Neural cell (in vitro differentiated cells): ENCODE measurements around the gene GRID1. TPM values are rescaled to one million over a fixed set of nuclear protein-coding genes. Genes with fewer than 3 reads are reported as not detected.

Experiments
- H2AFZ ChIP-seq: fragments of 200-600, 300-800 bp; sonication (generic), shearing (Covaris generic); 2 replicates; pipeline ENCODE4 v1.6.0; 2014; ENCODE audit warnings: low read depth, mild to moderate bottlenecking, antibody characterized with exemption, low read length, moderate library complexity
- H3F3A ChIP-seq: fragments of 200-600 bp; shearing (Covaris generic); 2 replicates; pipeline ENCODE4 v1.6.1; 2016; ENCODE audit warnings: mild to moderate bottlenecking, moderate library complexity, mixed read lengths, antibody characterized with exemption, low read length; ENCODE audit not compliant: insufficient read depth, poor library complexity, severe bottlenecking
- H3K27ac ChIP-seq: fragments of 200-600, 300-800 bp; sonication (generic), shearing (Covaris generic); 2 replicates; pipeline ENCODE4 v1.5.1; 2014; ENCODE audit warnings: mild to moderate bottlenecking, low read length, moderate library complexity
- H3K27me3 ChIP-seq: fragments of 300-800, 200-600 bp; sonication (generic), shearing (Covaris generic); 2 replicates; pipeline ENCODE4 v1.6.0; 2014; ENCODE audit warnings: mild to moderate bottlenecking, low read depth, low read length, moderate library complexity; ENCODE audit not compliant: insufficient read depth
- H3K36me3 ChIP-seq: fragments of 300-800, 200-600 bp; sonication (generic), shearing (Covaris generic); 2 replicates; pipeline ENCODE4 v1.5.1; 2014; ENCODE audit warnings: mild to moderate bottlenecking, antibody characterized with exemption, low read length, moderate library complexity; ENCODE audit not compliant: insufficient read depth
- H3K4me2 ChIP-seq: fragments of 300-800, 200-600 bp; sonication (generic), shearing (Covaris generic); 2 replicates; pipeline ENCODE4 v1.6.0; 2014; ENCODE audit warnings: mild to moderate bottlenecking, low read length
- H3K4me3 ChIP-seq: fragments of 300-800, 200-600 bp; sonication (generic), shearing (Covaris generic); 2 replicates; pipeline ENCODE4 v1.5.1; 2014; ENCODE audit warnings: mild to moderate bottlenecking, low read length, moderate library complexity
- H3K79me2 ChIP-seq: fragments of 200-600 bp; shearing (Covaris generic); replicated peaks from 2 replicates; pipeline ENCODE4 v1.6.0; 2014; ENCODE audit warnings: mild to moderate bottlenecking, low read length, moderate library complexity; ENCODE audit not compliant: insufficient read depth
- H3K9ac ChIP-seq: fragments of 300-800, 200-600 bp; sonication (generic), shearing (Covaris generic); 2 replicates; pipeline ENCODE4 v1.6.1; 2016; ENCODE audit warnings: mild to moderate bottlenecking, low read length, mixed read lengths
- H3K9me2 ChIP-seq: fragments of 200-600 bp; shearing (Covaris generic); 2 replicates; pipeline ENCODE4 v1.6.1; 2016; ENCODE audit warnings: mild to moderate bottlenecking, low read length, mixed read lengths; ENCODE audit not compliant: insufficient read depth
- H3K9me3 ChIP-seq: fragments of 200-600, 300-800 bp; sonication (generic), shearing (Covaris generic); 2 replicates; pipeline ENCODE4 v1.6.1; 2016; ENCODE audit warnings: mild to moderate bottlenecking, mixed run types, low read length, moderate library complexity, mixed read lengths
- H4K20me1 ChIP-seq: fragments of 200-600 bp; shearing (Covaris generic); 2 replicates; pipeline ENCODE4 v1.6.1; 2016; ENCODE audit warnings: mild to moderate bottlenecking, mixed run types; ENCODE audit not compliant: insufficient read depth
- CTCF ChIP-seq: fragments of 450-650 bp; IDR thresholded peaks from 2 replicates; pipeline ENCODE4 v1.5.1; 2014; ENCODE audit warnings: antibody characterized with exemption, mild to moderate bottlenecking, moderate library complexity; ENCODE audit not compliant: poor library complexity, severe bottlenecking
- EP300 ChIP-seq: fragments of 450-650 bp; conservative IDR thresholded peaks from 2 replicates; pipeline ENCODE4 v1.6.1; 2014; ENCODE audit warnings: antibody characterized with exemption, mild to moderate bottlenecking, moderate library complexity; ENCODE audit not compliant: poor library complexity, severe bottlenecking
- EZH2 ChIP-seq: fragments of 200-600, 300-800 bp; shearing (Covaris generic), sonication (generic); IDR thresholded peaks from 2 replicates; pipeline ENCODE4 v1.6.1; 2014; ENCODE audit warnings: antibody characterized with exemption, low read length, borderline replicate concordance, mild to moderate bottlenecking; ENCODE audit not compliant: insufficient read depth, poor library complexity, severe bottlenecking
- MXI1 ChIP-seq: fragments of 450-650 bp; conservative IDR thresholded peaks from 2 replicates; pipeline ENCODE4 v1.6.1; 2014; ENCODE audit warnings: antibody characterized with exemption, mild to moderate bottlenecking; ENCODE audit not compliant: poor library complexity, severe bottlenecking
- POLR2AphosphoS5 ChIP-seq: IDR thresholded peaks from 2 replicates; pipeline ENCODE4 v1.6.1; 2012
- RAD21 ChIP-seq: fragments of 450-650 bp; conservative IDR thresholded peaks from 2 replicates; pipeline ENCODE4 v1.6.1; 2014; ENCODE audit warnings: antibody characterized with exemption, mild to moderate bottlenecking, moderate library complexity
- REST ChIP-seq: IDR thresholded peaks from 2 replicates; pipeline ENCODE4 v1.6.1; 2012; ENCODE audit warnings: borderline replicate concordance
- SMC3 ChIP-seq: fragments of 450-650 bp; conservative IDR thresholded peaks from 2 replicates; pipeline ENCODE4 v1.6.1; 2014; ENCODE audit warnings: antibody characterized with exemption, mild to moderate bottlenecking, moderate library complexity; ENCODE audit not compliant: poor library complexity
- TAF1 ChIP-seq: IDR thresholded peaks from 2 replicates; pipeline ENCODE4 v1.6.1; 2012; ENCODE audit warnings: low read depth
- polyA plus RNA-seq: library from polyadenylated mRNA; depleted of rRNA; stranded (reverse); fragments of >200 nt; gene quantifications from 2 replicates; pipeline ENCODE4 v1.2.3, GENCODE V29; 2014

The GRID1 gene
- polyA plus RNA-seq, 1 donor from 2014 or later = 7.3 TPM

- Histone ChIP-seq H3K9me2 (no peaks in the 10 kb centered on the region), H2AFZ (no peak overlapping the region), H3K9me3 (peaks cover 5% of the 10 kb centered on the region), H3F3A (no peaks in the 10 kb centered on the region), H4K20me1 (no peaks in the 10 kb centered on the region), H3K79me2 (no peaks in the 10 kb centered on the region), H3K27ac (no peak overlapping the region), H3K27me3 (no peaks in the 10 kb centered on the region), H3K4me2 (no peak overlapping the region), H3K9ac (no peak overlapping the region), H3K36me3 (no peaks in the 10 kb centered on the region), H3K4me3 (no peak overlapping the region)
- TF ChIP-seq RAD21 (no peak), CTCF (no peak), MXI1 (no peak), POLR2AphosphoS5 (no peak), TAF1 (no peak), REST (no peak), EP300 (no peak), EZH2 (no peak), SMC3 (no peak)
Measured at GRCh38 chr10:86135191-86135590, 231.4 kb downstream of the GRID1 start.

- H2AFZ ChIP-seq = no peak overlapping the region
- H3K4me2 ChIP-seq = no peak overlapping the region
- no peak overlapping the region for H3K4me3 ChIP-seq
- H3K36me3 ChIP-seq = no peaks in the 10 kb centered on the region
- no peak overlapping the region for H3K9ac ChIP-seq
- no peak overlapping the region for H3K27ac ChIP-seq
- H3K9me3 ChIP-seq = peaks cover 10% of the 10 kb centered on the region
- H3F3A ChIP-seq = no peaks in the 10 kb centered on the region
- H3K79me2 ChIP-seq = no peaks in the 10 kb centered on the region
- TF ChIP-seq MXI1 (no peak), POLR2AphosphoS5 (no peak), REST (no peak), EP300 (no peak), CTCF (no peak), RAD21 (no peak)
- no peaks in the 10 kb centered on the region for H4K20me1 ChIP-seq
- no peaks in the 10 kb centered on the region for H3K27me3 ChIP-seq
- H3K9me2 ChIP-seq = no peaks in the 10 kb centered on the region
Measured at GRCh38 chr10:86130737-86131475, 235.7 kb downstream of the GRID1 start.
